ENCODE results near the gene ZGPAT.

Gene ZGPAT

DNA sequence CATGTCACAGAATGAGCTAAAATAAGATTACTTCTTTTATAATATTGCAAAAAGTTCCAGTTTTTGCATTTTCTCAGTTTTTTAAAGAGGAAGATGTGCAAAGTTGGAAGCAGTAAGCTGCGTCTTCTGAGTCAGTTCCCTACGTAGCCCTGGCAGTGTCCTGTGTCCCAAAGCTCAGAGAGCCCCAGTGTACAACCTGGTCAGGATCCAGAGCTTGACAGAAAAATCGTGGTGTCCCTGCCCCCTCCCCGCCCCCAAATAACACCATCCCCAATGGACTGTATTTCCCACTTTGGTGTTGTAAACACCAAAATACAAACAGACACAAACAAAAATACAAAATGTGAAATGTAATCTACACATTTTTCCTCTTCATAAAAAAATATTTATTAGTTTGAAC is 36.3 kb downstream of the ZGPAT start:
- DNase-seq (ENCODE audit: low read depth in 2 of 2, low spot score in 1 of 2): no peak

DNA sequence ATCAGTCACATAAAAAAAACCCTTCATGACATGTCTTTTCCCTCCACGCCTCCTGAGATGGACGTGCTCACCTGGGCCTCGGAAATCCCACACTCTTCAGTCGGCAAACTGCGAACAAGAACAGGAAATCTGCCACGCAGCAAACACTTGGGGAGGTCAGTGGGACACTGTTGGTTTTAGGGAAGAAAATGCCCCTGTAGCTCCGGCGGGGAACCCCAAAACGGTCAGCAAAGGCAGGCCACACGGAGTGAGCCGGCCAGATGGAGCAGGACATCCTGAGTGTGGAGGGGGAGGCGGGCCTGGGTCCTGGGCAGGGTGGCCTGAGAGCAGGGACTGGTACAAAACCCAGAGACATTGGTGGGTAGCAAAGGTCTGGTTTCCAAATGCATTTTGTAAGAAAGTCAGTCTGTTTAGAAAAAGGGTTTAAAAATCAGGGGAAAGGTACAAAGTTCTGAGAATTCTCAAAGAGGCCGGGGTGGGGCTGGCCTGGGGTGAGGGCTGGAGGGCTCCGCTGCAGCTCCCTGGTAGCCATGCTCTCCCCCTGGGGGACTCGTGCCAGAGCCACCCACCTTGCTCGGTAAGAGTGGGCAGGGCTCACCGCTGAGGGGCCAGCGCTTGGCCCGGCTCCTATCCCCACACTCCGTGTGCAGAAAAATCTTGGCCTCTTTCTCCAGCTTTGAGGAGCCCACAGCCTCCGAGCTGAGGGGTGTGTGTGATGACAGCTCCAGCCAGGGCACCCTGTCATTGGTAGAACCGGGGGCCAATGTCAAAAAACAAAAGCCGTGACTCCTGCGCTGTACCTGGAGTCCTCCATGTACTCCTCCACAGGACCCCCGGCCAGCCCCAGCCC is 37.0 kb downstream of the ZGPAT start:
- DNase-seq (ENCODE audit: low read depth in 2 of 2, low spot score in 1 of 2): no peak

GRCh38 chr20:63745424-63745805 is 37.6 kb downstream of the ZGPAT start:
- no peak for DNase-seq (ENCODE audit: low read depth in 2 of 2, low spot score in 1 of 2)

GRCh38 chr20:63745961-63746731 is 38.3 kb downstream of the ZGPAT start:
- DNase-seq (ENCODE audit: low read depth in 2 of 2, low spot score in 1 of 2): no peak

- DNase-seq (ENCODE audit: low read depth in 2 of 2, low spot score in 1 of 2): no peak
Observed at GRCh38 chr20:63746751-63747315, 39.0 kb downstream of the ZGPAT start.

DNA sequence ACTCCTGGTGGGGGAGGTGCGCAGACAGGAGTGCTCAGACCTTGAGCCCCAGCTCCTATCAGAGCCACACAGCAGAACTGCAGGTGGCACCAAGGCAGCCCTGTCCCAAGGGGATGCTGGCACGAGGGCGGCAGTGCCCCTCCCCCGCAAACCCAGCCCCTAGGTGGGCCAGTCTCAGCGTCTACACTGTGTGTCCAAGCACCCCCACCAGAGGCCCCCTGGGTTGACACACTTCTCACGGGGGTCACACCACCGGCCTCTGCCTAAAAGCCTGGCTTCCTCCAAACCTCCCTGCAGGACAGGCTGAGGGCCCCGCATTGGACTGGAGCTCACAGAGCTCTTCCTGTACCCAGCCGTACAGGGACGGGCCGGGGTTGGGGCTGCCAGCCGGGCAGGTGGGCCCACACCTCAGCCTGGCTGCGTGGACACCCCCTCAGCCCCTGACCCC is 39.8 kb downstream of the ZGPAT start:
- no peak for DNase-seq (ENCODE audit: low read depth in 2 of 2, low spot score in 1 of 2)

GRCh38 chr20:63748070-63748933 is 40.5 kb downstream of the ZGPAT start:
- no peak for DNase-seq (ENCODE audit: low read depth in 2 of 2, low spot score in 1 of 2)

DNA sequence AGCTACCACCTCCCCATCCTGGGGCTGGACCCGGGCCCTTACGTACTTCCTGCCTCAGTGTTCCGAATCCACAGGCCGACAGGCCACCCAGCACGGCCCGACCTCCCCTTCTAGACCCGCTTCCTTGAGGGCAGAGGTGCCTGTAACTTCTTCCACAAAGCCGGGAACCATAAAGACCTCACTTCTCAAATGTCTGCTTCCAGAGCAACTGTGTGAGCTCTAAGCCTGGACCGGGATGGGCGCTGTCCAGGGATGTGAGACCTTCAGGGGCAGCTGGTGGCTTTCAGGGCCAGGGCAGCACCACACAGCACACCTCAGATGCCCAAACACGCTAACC is 41.1 kb downstream of the ZGPAT start:
- no peak for DNase-seq (ENCODE audit: low read depth in 2 of 2, low spot score in 1 of 2)

DNA sequence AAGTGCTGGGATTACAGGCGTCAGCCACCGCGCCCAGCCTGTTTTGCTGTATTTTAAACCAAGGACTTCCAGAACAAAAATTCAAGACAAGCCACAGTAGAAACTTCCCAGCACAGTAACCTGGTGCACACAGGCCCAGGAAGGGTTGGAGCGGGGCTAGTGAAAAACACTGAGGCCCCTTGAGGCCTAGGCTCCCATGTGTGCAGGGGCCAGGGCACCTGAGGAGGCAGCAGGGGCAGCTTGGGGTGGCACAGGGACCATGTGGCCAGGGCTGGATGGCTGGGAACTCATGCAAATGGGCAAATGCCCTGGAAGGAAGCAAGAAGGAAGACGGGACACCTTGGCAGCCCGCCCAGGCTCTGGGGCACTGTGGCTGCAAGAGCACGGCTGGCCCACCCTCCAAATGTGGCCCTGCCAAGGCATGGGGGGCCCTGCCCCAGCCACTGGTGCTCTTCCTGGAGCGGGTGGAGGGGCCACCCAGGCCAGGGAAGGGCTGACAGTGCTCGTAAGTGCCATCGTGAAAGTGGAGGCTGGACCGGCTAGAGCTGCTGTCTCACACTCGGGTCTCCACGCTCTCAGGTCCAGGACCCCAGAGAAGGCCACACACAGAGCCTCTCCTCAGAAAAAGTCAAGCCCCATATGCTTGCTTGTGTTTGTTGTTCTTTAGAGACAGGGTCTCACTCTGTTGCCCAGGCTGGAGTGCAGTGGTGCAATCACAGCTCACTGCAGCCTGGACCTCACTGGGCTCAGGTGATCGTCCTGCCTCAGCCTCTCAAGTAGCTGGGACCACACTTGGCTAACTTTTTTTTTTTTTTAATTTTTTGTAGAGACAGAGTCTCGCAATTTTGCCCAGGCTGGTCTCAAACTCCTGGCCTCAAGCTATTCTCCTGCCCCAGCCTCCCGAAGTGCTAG is 42.0 kb downstream of the ZGPAT start:
- no peak for DNase-seq (ENCODE audit: low read depth in 2 of 2, low spot score in 1 of 2)

GRCh38 chr20:63750807-63751470 is 43.1 kb downstream of the ZGPAT start:
- no peak for DNase-seq (ENCODE audit: low read depth in 2 of 2, low spot score in 1 of 2)

GRCh38 chr20:63751471-63752271 is 43.8 kb downstream of the ZGPAT start:
- DNase-seq (ENCODE audit: low read depth in 2 of 2, low spot score in 1 of 2): no peak

- DNase-seq (ENCODE audit: low read depth in 2 of 2, low spot score in 1 of 2): no peak
Observed at GRCh38 chr20:63752411-63753101, 44.7 kb downstream of the ZGPAT start.

GRCh38 chr20:63753381-63753780 is 45.5 kb downstream of the ZGPAT start:
- DNase-seq (ENCODE audit: low read depth in 2 of 2, low spot score in 1 of 2): no peak

DNA sequence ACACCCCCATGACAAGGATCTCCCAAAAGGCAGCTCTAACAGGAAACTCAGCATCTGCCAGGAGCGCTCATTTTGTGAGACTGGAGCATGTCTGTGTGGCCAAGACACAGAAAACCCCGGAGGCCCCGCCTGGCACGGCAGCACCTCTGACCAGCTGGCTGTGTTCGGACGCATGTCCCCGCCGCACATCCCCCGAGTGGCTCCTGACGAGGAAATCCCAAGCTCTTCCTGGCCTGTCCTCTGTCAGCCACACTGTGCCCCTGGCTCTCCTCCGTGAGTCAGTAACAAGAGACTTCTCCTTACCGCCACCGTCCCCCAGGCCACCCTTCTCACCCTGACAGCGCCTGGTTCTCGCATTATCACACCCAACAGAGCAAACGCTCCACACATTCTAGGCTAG is 46.2 kb downstream of the ZGPAT start:
- DNase-seq (ENCODE audit: low read depth in 2 of 2, low spot score in 1 of 2): no peak

- no peak for DNase-seq (ENCODE audit: low read depth in 2 of 2, low spot score in 1 of 2)
Observed at GRCh38 chr20:63755933-63756647, 48.3 kb downstream of the ZGPAT start.

DNA sequence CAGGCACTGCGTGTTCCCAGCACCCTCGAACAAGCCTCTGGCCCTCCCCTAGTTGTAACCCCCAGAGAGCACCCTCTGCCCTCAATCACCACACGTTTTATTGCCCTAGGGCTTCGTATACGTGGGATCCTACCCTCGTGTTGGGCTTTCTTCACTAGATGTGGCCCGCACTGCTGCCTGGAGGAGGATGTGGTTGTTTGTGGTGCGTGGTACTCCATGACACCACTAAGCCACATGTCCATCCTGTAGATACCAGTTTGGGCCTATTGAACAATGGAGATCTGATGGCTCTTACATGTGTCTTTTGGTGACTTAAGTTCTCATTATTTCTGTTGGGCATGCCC is 48.8 kb downstream of the ZGPAT start:
- no peak for DNase-seq (ENCODE audit: low read depth in 2 of 2, low spot score in 1 of 2)

- no peak for DNase-seq (ENCODE audit: low read depth in 2 of 2, low spot score in 1 of 2)
Observed at GRCh38 chr20:63758152-63758551, 50.3 kb downstream of the ZGPAT start.
